HG02885 (cell line): ENCODE data around the gene SLC2A1.
A peak's percentile ranks its signal among the peaks of the same experiment; 100 is the strongest.
"Not testable (repeated sequence)": the region's sequence is repeated elsewhere in the genome, so short reads cannot be mapped to it uniquely, and the experiment has no call there.

ENCODE experiments used
- ATAC-seq: cut with Tn5 transposase; IDR thresholded peaks from one replicate; pipeline ENCODE4 v1.9.1; 2021; ENCODE audit warnings: mild to moderate bottlenecking; ENCODE audit not compliant: unreplicated experiment, poor library complexity

The SLC2A1 gene

GRCh38 chr1:42931911-42932422 is 26.7 kb downstream of the SLC2A1 start:
- peak; percentile 81 for ATAC-seq

GRCh38 chr1:42931108-42931539 is 27.5 kb downstream of the SLC2A1 start:
- no peak for ATAC-seq

GRCh38 chr1:42930178-42931107 is 28.2 kb downstream of the SLC2A1 start:
- ATAC-seq = no peak

- no peak for ATAC-seq
Observed at GRCh38 chr1:42929434-42930177, 29.1 kb downstream of the SLC2A1 start.

GRCh38 chr1:42928859-42929258 is 29.8 kb downstream of the SLC2A1 start:
- ATAC-seq = no peak

GRCh38 chr1:42927920-42928505 is 30.7 kb downstream of the SLC2A1 start:
- no peak for ATAC-seq

GRCh38 chr1:42927274-42927841 is 31.3 kb downstream of the SLC2A1 start:
- no peak for ATAC-seq

GRCh38 chr1:42926879-42927242 is 31.8 kb downstream of the SLC2A1 start:
- ATAC-seq = no peak

- no peak for ATAC-seq
Observed at GRCh38 chr1:42926235-42926878, 32.3 kb downstream of the SLC2A1 start.

GRCh38 chr1:42924851-42925760 is 33.6 kb downstream of the SLC2A1 start:
- ATAC-seq = no peak

- ATAC-seq = peak; percentile 92
Observed at GRCh38 chr1:42924082-42924850, 34.4 kb downstream of the SLC2A1 start.

- ATAC-seq = no peak
Observed at GRCh38 chr1:42923367-42924081, 35.1 kb downstream of the SLC2A1 start.

GRCh38 chr1:42922687-42923366 is 35.8 kb downstream of the SLC2A1 start:
- no peak for ATAC-seq

- no peak for ATAC-seq
Observed at GRCh38 chr1:42921769-42922168, 36.9 kb downstream of the SLC2A1 start.

- not testable (repeated sequence) for ATAC-seq
Observed at GRCh38 chr1:42919651-42920050, 39.0 kb downstream of the SLC2A1 start.

GRCh38 chr1:42917241-42917495 is 41.5 kb downstream of the SLC2A1 start:
- ATAC-seq = no peak

GRCh38 chr1:42915456-42915855 is 43.2 kb downstream of the SLC2A1 start:
- no peak for ATAC-seq
